ENCODE measurements around the gene CTDSP2. TPM values are rescaled to one million over a fixed set of nuclear protein-coding genes. Genes with fewer than 3 reads are reported as not detected.

CTDSP2 gene
- total RNA-seq, 2 donors from 2014 or later: 152 to 254 TPM

- DNase-seq: no peak
- no peak for ATAC-seq
- intact Hi-C loops (cut with DNase I, micrococcal nuclease): no loop called here
These were observed 5.1 kb downstream of the CTDSP2 start for GRCh38 chr12:57841445-57841844.

- DNase-seq: no peak
- ATAC-seq: no peak
- intact Hi-C loops (cut with DNase I, micrococcal nuclease): no loop called here
These were observed 5.8 kb downstream of the CTDSP2 start for GRCh38 chr12:57840726-57841125.

- DNase-seq (no peak), ATAC-seq (no peak)
- intact Hi-C loops (cut with DNase I, micrococcal nuclease): no loop called here
These were observed 6.5 kb downstream of the CTDSP2 start for GRCh38 chr12:57839996-57840395.

- no peak for DNase-seq
- no peak for ATAC-seq
- intact Hi-C loops (cut with DNase I, micrococcal nuclease): no loop called here
These were observed 7.8 kb downstream of the CTDSP2 start for GRCh38 chr12:57838594-57839302.

GRCh38 chr12:57837864-57838562 is 8.5 kb downstream of the CTDSP2 start:
- intact Hi-C loops (cut with DNase I, micrococcal nuclease): no loop called here
- ATAC-seq (no peak), DNase-seq (no peak)

- DNase-seq: peak; percentile 74 to 80
- intact Hi-C loops (cut with DNase I, micrococcal nuclease): no loop called here
- peak; percentile 34 for ATAC-seq
These were observed 9.8 kb downstream of the CTDSP2 start for GRCh38 chr12:57836442-57837375.

GRCh38 chr12:57835366-57836288 is 10.9 kb downstream of the CTDSP2 start:
- ATAC-seq (no peak), DNase-seq (no peak)
- intact Hi-C loops (cut with DNase I, micrococcal nuclease): no loop called here

GRCh38 chr12:57834086-57834876 is 12.2 kb downstream of the CTDSP2 start:
- DNase-seq (no peak), ATAC-seq (no peak)
- intact Hi-C loops (cut with DNase I, micrococcal nuclease): loop anchor here (5.0 kb wide), 2 partner anchors 68 to 73 kb away; no protein-coding TSS in a partner anchor

- no peak for ATAC-seq
- DNase-seq: no peak
- intact Hi-C loops (cut with DNase I, micrococcal nuclease): loop anchor here (5.0 kb wide), 2 partner anchors 69 to 74 kb away; no protein-coding TSS in a partner anchor
These were observed 12.9 kb downstream of the CTDSP2 start for GRCh38 chr12:57833672-57834071.

GRCh38 chr12:57832966-57833365 is 13.6 kb downstream of the CTDSP2 start:
- DNase-seq (no peak), ATAC-seq (no peak)
- intact Hi-C loops (cut with DNase I, micrococcal nuclease): loop anchor here (5.0 kb wide), 2 partner anchors 69 to 74 kb away; no protein-coding TSS in a partner anchor

GRCh38 chr12:57830393-57830792 is 16.1 kb downstream of the CTDSP2 start:
- no peak for ATAC-seq

GRCh38 chr12:57829025-57829777 is 17.3 kb downstream of the CTDSP2 start:
- intact Hi-C loops (cut with DNase I, micrococcal nuclease): no loop called here
- DNase-seq (no peak), ATAC-seq (no peak)

More at GRCh38 chr12:57830393-57830792, 16.1 kb downstream of the CTDSP2 start:
- intact Hi-C loops (cut with DNase I, micrococcal nuclease): loop anchor here (5.0 kb wide), 2 partner anchors 72 to 77 kb away; no protein-coding TSS in a partner anchor
- no peak for DNase-seq

- intact Hi-C loops (cut with DNase I, micrococcal nuclease): no loop called here
- ATAC-seq (no peak), DNase-seq (no peak)
These were observed 19.6 kb downstream of the CTDSP2 start for GRCh38 chr12:57826966-57827365.

- ATAC-seq (no peak), DNase-seq (no peak)
- intact Hi-C loops (cut with DNase I, micrococcal nuclease): no loop called here
These were observed 20.1 kb downstream of the CTDSP2 start for GRCh38 chr12:57826400-57826799.

GRCh38 chr12:57825451-57825850 is 21.1 kb downstream of the CTDSP2 start:
- intact Hi-C loops (cut with DNase I, micrococcal nuclease): no loop called here
- no peak for DNase-seq

GRCh38 chr12:57823908-57824640 is 22.5 kb downstream of the CTDSP2 start:
- DNase-seq (no peak), ATAC-seq (no peak)
- intact Hi-C loops (cut with DNase I, micrococcal nuclease): no loop called here

More at GRCh38 chr12:57825451-57825850, 21.1 kb downstream of the CTDSP2 start:
- ATAC-seq: no peak
